Activated CD4-positive, alpha-beta T cell treated with anti-CD3 and anti-CD28 coated beads, Interleukin-2, amount 10 ng/mL, durations not matched to agents 7 days and 5 days (primary cell): ENCODE measurements around the gene BCL11B. TPM values are rescaled to one million over a fixed set of nuclear protein-coding genes. Genes with fewer than 3 reads are reported as not detected.

ENCODE experiments used
- CTCF ChIA-PET: fragments of 350-600 bp; sonication (Branson Sonifier 250); formaldehyde crosslinking; loops from one replicate; lab custom pipeline; 2021; ENCODE audit warnings: antibody characterized with exemption; lab: Charles Lee
- POLR2A ChIA-PET: fragments of 350-600 bp; sonication (Branson Sonifier 250); formaldehyde crosslinking; loops from one replicate; lab custom pipeline; 2021; ENCODE audit warnings: antibody characterized with exemption; lab: Charles Lee
- DNase-seq: peaks from one replicate; pipeline ENCODE4 v3.0.0-alpha.2; 2020
- H3K27ac Mint-ChIP-seq: one replicate; pipeline ENCODE4 v1.8.0; 2021; ENCODE audit warnings: mild to moderate bottlenecking, moderate library complexity, mixed read lengths
- H3K27me3 Mint-ChIP-seq: one replicate; pipeline ENCODE4 v1.8.0; 2021; ENCODE audit warnings: mixed read lengths
- H3K36me3 Mint-ChIP-seq: one replicate; pipeline ENCODE4 v1.8.0; 2021; ENCODE audit warnings: low read depth, mixed read lengths
- H3K4me1 Mint-ChIP-seq: one replicate; pipeline ENCODE4 v1.8.0; 2021; ENCODE audit warnings: mixed read lengths
- H3K4me3 Mint-ChIP-seq: one replicate; pipeline ENCODE4 v1.8.0; 2021; ENCODE audit warnings: mild to moderate bottlenecking, moderate library complexity, mixed read lengths
- H3K9me3 Mint-ChIP-seq: one replicate; pipeline ENCODE4 v1.8.0; 2021; ENCODE audit warnings: mixed read lengths
- total RNA-seq, 2 experiments: library from RNA; stranded (reverse); gene quantifications; one replicate each; pipeline ENCODE4 v1.2.3, GENCODE V29; 2021

Gene BCL11B
- total RNA-seq, 2 experiments from 2014 or later: 115 to 116 TPM

GRCh38 chr14:99205086-99205688 lies 66.8 kb downstream of the BCL11B start:
- Mint-ChIP-seq H3K4me3 (peak overlapping the region; percentile 61), H3K27ac (peak overlapping the region; percentile 81), H3K9me3 (no peaks in the 10 kb centered on the region), H3K36me3 (peaks cover 78% of the 10 kb centered on the region), H3K4me1 (peaks cover 100% of the 10 kb centered on the region), H3K27me3 (no peaks in the 10 kb centered on the region)
- POLR2A ChIA-PET: interaction anchor here (0.6 kb wide), 1 partner anchor 1207 kb away, joined by 3 read pairs; no protein-coding TSS in a partner anchor
- no peak for DNase-seq
- CTCF ChIA-PET: interaction anchor here (0.6 to 1.8 kb wide), 8 partner anchors 10 to 67 kb away, joined by 3 to 4 read pairs (median 3); partner anchors contain the start of gene BCL11B

DNA sequence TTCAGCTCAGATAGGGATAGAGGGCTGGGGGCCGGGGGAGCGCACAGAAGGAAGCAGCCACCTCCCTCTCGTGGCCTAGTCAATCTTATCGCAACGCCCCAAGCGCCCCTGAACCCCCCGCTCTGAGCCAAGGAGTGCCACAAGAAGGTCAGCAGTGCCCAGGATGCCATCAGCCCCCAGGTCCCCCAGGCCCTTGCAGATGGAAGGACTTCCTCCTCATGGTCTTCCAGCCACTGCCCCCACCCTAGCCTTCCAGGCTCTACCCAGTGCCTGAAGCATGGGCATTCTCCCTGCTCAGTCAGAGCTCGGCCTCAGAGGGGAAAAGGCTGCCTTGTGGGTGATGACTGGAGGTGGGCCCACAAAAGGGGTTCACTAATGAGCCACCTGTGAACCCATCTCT lies 68.2 kb downstream of the BCL11B start:
- POLR2A ChIA-PET: interaction anchor here (0.5 kb wide), 1 partner anchor 33 kb away, joined by 4 read pairs; no protein-coding TSS in a partner anchor
- CTCF ChIA-PET: interaction anchor here (1.5 to 1.7 kb wide), 2 partner anchors 11 to 68 kb away, joined by 3 to 5 read pairs; partner anchors contain the start of gene BCL11B
- H3K27ac Mint-ChIP-seq: peak overlapping the region; percentile 84
- H3K4me1 Mint-ChIP-seq: peaks cover 100% of the 10 kb centered on the region
- H3K9me3 Mint-ChIP-seq: no peaks in the 10 kb centered on the region
- H3K36me3 Mint-ChIP-seq: peaks cover 79% of the 10 kb centered on the region
- no peak overlapping the region for H3K4me3 Mint-ChIP-seq
- no peak for DNase-seq
- H3K27me3 Mint-ChIP-seq: no peaks in the 10 kb centered on the region

- ChIA-PET CTCF (interaction anchor here (1.2 to 1.7 kb wide), 7 partner anchors 11 to 64 kb away, joined by 3 to 7 read pairs (median 3); no protein-coding TSS in a partner anchor), POLR2A (no interaction called here)
- H3K4me3 Mint-ChIP-seq: peak overlapping the region; percentile 41
- H3K27me3 Mint-ChIP-seq: no peaks in the 10 kb centered on the region
- peaks cover 100% of the 10 kb centered on the region for H3K4me1 Mint-ChIP-seq
- DNase-seq: no peak
- peaks cover 82% of the 10 kb centered on the region for H3K36me3 Mint-ChIP-seq
- H3K9me3 Mint-ChIP-seq: no peaks in the 10 kb centered on the region
- H3K27ac Mint-ChIP-seq: peak overlapping the region; percentile 84
These were observed 68.9 kb downstream of the BCL11B start for GRCh38 chr14:99203080-99203479.

DNA sequence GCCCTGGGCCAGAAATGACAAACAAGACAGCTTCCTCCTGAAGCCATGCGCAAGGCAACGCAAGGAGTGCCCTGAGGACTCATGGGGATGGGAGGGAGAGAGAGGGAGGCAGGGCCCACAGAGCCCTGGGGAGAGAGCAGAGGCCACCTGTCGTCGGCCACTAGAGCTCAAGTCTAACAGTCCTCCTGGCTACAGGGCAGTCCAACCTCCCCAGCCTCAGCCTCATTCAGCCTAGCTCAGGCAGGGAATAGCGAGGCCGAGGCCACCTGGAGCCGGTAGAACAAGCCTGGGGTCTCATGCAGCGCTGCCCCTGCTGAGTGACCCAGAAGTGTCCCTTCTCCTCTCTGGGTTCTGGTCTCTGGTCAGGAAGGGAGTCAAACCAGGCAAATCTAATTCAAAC lies 69.5 kb downstream of the BCL11B start:
- H3K27me3 Mint-ChIP-seq: no peaks in the 10 kb centered on the region
- H3K4me3 Mint-ChIP-seq: peak overlapping the region; percentile 44
- CTCF ChIA-PET: interaction anchor here (0.8 to 1.6 kb wide), 12 partner anchors 8 to 1207 kb away, joined by 3 to 7 read pairs (median 3); no protein-coding TSS in a partner anchor
- no peaks in the 10 kb centered on the region for H3K9me3 Mint-ChIP-seq
- peak overlapping the region; percentile 84 for H3K27ac Mint-ChIP-seq
- POLR2A ChIA-PET: no interaction called here
- peaks cover 82% of the 10 kb centered on the region for H3K36me3 Mint-ChIP-seq
- H3K4me1 Mint-ChIP-seq: peaks cover 100% of the 10 kb centered on the region
- DNase-seq: no peak

DNA sequence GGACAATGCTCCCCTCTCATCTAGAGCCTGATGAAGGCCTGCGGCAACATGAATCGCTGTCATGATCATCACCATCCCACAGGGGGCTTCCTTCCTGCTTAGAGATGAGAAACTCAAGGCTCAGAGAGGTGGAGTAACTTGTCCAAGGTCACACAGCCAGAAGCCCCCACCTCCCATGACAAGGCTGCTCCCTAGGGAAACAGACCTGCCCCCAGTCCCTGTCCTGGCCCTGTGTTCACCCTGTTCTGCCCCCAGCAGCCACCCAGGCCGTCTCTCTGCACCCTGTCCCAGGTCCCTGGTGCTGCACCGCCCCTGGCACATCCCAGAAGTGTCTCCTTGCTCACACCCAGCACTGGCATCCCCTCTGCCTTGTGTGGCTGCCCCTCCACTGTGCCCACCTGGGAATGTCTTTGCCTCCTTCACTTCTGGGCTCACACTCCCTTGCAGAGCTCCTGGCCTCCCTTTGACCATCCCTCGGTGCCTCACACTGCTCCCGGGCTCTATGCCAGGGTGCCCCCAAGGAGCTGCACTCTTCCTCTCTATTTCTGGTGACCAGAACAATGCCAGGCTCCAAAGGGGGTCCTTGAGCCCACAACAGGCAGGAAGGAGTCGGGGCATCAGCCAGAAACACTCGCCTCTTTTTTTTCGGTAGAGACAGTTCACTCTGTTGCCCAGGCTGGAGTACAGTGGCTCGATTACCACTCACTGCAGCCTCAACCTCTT lies 70.5 kb downstream of the BCL11B start:
- H3K4me1 Mint-ChIP-seq: peaks cover 100% of the 10 kb centered on the region
- CTCF ChIA-PET: interaction anchor here (0.8 to 1.6 kb wide), 11 partner anchors 9 to 1206 kb away, joined by 3 to 7 read pairs (median 3); no protein-coding TSS in a partner anchor
- no peaks in the 10 kb centered on the region for H3K27me3 Mint-ChIP-seq
- peaks cover 84% of the 10 kb centered on the region for H3K36me3 Mint-ChIP-seq
- peak overlapping the region; percentile 84 for H3K27ac Mint-ChIP-seq
- H3K4me3 Mint-ChIP-seq: peak overlapping the region; percentile 44
- POLR2A ChIA-PET: no interaction called here
- peak; percentile 56 for DNase-seq
- no peaks in the 10 kb centered on the region for H3K9me3 Mint-ChIP-seq

GRCh38 chr14:99200654-99201005 lies 71.4 kb downstream of the BCL11B start:
- ChIA-PET CTCF (interaction anchor here (1.3 to 1.9 kb wide), 3 partner anchors 12 to 24 kb away, joined by 4 to 6 read pairs (median 5); no protein-coding TSS in a partner anchor), POLR2A (interaction anchor here (0.5 kb wide), 1 partner anchor 9 kb away, joined by 4 read pairs; no protein-coding TSS in a partner anchor)
- no peak for DNase-seq
- peak overlapping the region; percentile 44 for H3K4me3 Mint-ChIP-seq
- H3K27me3 Mint-ChIP-seq: no peaks in the 10 kb centered on the region
- H3K4me1 Mint-ChIP-seq: peaks cover 100% of the 10 kb centered on the region
- peak overlapping the region; percentile 84 for H3K27ac Mint-ChIP-seq
- no peaks in the 10 kb centered on the region for H3K9me3 Mint-ChIP-seq
- H3K36me3 Mint-ChIP-seq: peaks cover 83% of the 10 kb centered on the region

GRCh38 chr14:99199846-99200653 lies 71.9 kb downstream of the BCL11B start:
- no peaks in the 10 kb centered on the region for H3K9me3 Mint-ChIP-seq
- peak overlapping the region; percentile 86 for H3K27ac Mint-ChIP-seq
- peak overlapping the region; percentile 47 for H3K4me3 Mint-ChIP-seq
- DNase-seq: no peak
- ChIA-PET CTCF (interaction anchor here (0.6 to 1.9 kb wide), 5 partner anchors 11 to 49 kb away, joined by 3 to 6 read pairs (median 4); no protein-coding TSS in a partner anchor), POLR2A (interaction anchor here (0.6 kb wide), 1 partner anchor 977 kb away, joined by 3 read pairs; no protein-coding TSS in a partner anchor)
- peaks cover 83% of the 10 kb centered on the region for H3K36me3 Mint-ChIP-seq
- H3K27me3 Mint-ChIP-seq: no peaks in the 10 kb centered on the region
- peaks cover 100% of the 10 kb centered on the region for H3K4me1 Mint-ChIP-seq

DNA sequence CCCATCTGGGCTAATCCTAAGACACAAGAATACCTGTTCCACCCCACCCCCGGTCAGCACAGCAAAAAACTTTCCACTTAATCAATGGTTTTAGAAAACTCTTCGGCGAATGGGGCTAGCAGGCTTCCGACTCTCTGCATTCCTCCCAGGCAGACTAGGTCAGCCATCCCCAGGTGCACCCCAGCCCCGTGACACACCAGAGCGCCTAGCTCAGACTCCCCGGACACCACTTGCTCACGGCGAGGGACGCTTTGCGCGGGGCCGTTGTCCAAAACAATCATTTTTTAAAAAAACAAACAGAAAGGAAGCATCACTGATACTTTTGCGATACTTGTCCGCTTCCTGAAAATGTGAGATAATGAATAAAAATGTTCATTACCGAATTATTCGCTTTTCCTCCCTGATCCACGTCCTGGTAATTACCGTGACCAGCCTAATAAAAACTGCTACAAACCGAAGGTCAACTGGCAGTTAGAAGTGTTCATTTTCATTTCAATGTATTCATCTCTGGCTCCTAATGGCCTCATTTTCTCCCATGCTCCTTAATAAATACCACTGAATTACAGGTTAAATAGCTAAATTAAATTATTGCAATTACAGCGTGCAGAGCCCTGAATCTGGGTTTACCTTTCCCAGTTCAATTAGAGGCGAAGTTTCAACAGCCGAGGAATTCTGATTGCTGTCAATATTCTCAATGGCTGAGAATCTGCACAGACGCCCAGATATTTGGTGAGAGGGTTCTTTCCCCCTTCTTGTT lies 73.1 kb downstream of the BCL11B start:
- Mint-ChIP-seq H3K9me3 (no peaks in the 10 kb centered on the region), H3K4me1 (peaks cover 100% of the 10 kb centered on the region), H3K36me3 (peaks cover 82% of the 10 kb centered on the region), H3K4me3 (peak overlapping the region; percentile 47), H3K27me3 (no peaks in the 10 kb centered on the region), H3K27ac (peak overlapping the region; percentile 86)
- ChIA-PET POLR2A (no interaction called here), CTCF (interaction anchor here (1.0 to 3.5 kb wide), 5 partner anchors 8 to 204 kb away, joined by 3 to 14 read pairs (median 4); no protein-coding TSS in a partner anchor)
- DNase-seq: no peak

- CTCF ChIA-PET: interaction anchor here (0.5 to 3.5 kb wide), 7 partner anchors 9 to 81 kb away, joined by 3 to 14 read pairs (median 3); no protein-coding TSS in a partner anchor
- Mint-ChIP-seq H3K4me1 (peaks cover 98% of the 10 kb centered on the region), H3K4me3 (peak overlapping the region; percentile 16), H3K36me3 (peaks cover 78% of the 10 kb centered on the region), H3K9me3 (no peaks in the 10 kb centered on the region), H3K27ac (peak overlapping the region; percentile 86), H3K27me3 (no peaks in the 10 kb centered on the region)
- DNase-seq: no peak
- POLR2A ChIA-PET: no interaction called here
These were observed 75.7 kb downstream of the BCL11B start for GRCh38 chr14:99196310-99196650.

- no peak for DNase-seq
These were observed 76.2 kb downstream of the BCL11B start for GRCh38 chr14:99195602-99196309.

GRCh38 chr14:99194736-99195135 lies 77.3 kb downstream of the BCL11B start:
- no peaks in the 10 kb centered on the region for H3K27me3 Mint-ChIP-seq
- ChIA-PET CTCF (interaction anchor here (1.6 to 1.9 kb wide), 2 partner anchors 9 to 71 kb away, joined by 5 read pairs; no protein-coding TSS in a partner anchor), POLR2A (no interaction called here)
- peak overlapping the region; percentile 95 for H3K27ac Mint-ChIP-seq
- H3K4me1 Mint-ChIP-seq: peaks cover 97% of the 10 kb centered on the region
- peaks cover 73% of the 10 kb centered on the region for H3K36me3 Mint-ChIP-seq
- no peaks in the 10 kb centered on the region for H3K9me3 Mint-ChIP-seq
- H3K4me3 Mint-ChIP-seq: peak overlapping the region; percentile 33
- DNase-seq: no peak

More at GRCh38 chr14:99195602-99196309, 76.2 kb downstream of the BCL11B start:
- Mint-ChIP-seq H3K27me3 (no peaks in the 10 kb centered on the region), H3K4me3 (peak overlapping the region; percentile 33), H3K27ac (peak overlapping the region; percentile 95), H3K9me3 (no peaks in the 10 kb centered on the region), H3K4me1 (peaks cover 98% of the 10 kb centered on the region), H3K36me3 (peaks cover 75% of the 10 kb centered on the region)
- POLR2A ChIA-PET: no interaction called here
- CTCF ChIA-PET: interaction anchor here (0.5 to 3.5 kb wide), 10 partner anchors 9 to 82 kb away, joined by 3 to 14 read pairs (median 4); no protein-coding TSS in a partner anchor
